Activated T-cell treated with anti-CD3 and anti-CD28 coated beads, Interleukin-2, amount 50 U/mL, for 72 hours (primary cell): Measurements from ENCODE around the gene TENT4B. TPM values are rescaled to one million over a fixed set of nuclear protein-coding genes. Genes with fewer than 3 reads are reported as not detected.

Experiments
- ATAC-seq, 2 donors: fragments of 150-1000 bp; cut with Tn5 transposase; replicated peaks in 1 of 2; 2 replicates each; pipeline ENCODE4 v1.10.0; 2021; ENCODE audit warnings: moderate library complexity in 2 of 2, mild to moderate bottlenecking in 1 of 2
- DNase-seq, 2 donors: peaks; one replicate each; pipeline ENCODE4 v3.0.0; 2021 to 2022; ENCODE audit warnings: mixed read lengths in 1 of 2
- H3K27ac Mint-ChIP-seq: one replicate; pipeline ENCODE4 v1.8.0; 2022; ENCODE audit warnings: mild to moderate bottlenecking, moderate library complexity, mixed read lengths
- H3K27me3 Mint-ChIP-seq: one replicate; pipeline ENCODE4 v1.8.0; 2022; ENCODE audit warnings: low read depth, mixed read lengths
- H3K36me3 Mint-ChIP-seq, 2 donors: one replicate each; pipeline ENCODE4 v1.8.0; 2022; ENCODE audit warnings: mixed read lengths in 2 of 2, mild to moderate bottlenecking in 1 of 2; ENCODE audit not compliant: insufficient read depth in 2 of 2
- H3K4me1 Mint-ChIP-seq: one replicate; pipeline ENCODE4 v1.8.0; 2022; ENCODE audit warnings: low read depth, mixed read lengths
- H3K4me3 Mint-ChIP-seq, 2 donors: one replicate each; pipeline ENCODE4 v1.8.0; 2022; ENCODE audit warnings: mild to moderate bottlenecking in 2 of 2, mixed read lengths in 2 of 2, moderate library complexity in 2 of 2
- H3K9me3 Mint-ChIP-seq, 2 donors: one replicate each; pipeline ENCODE4 v1.8.0; 2022; ENCODE audit warnings: mixed read lengths in 2 of 2
- total RNA-seq, 2 donors: library from RNA; stranded (reverse); gene quantifications; one replicate each; pipeline ENCODE4 v1.2.3, GENCODE V29; 2022

The TENT4B gene
- total RNA-seq, 2 donors from 2014 or later, result 27.5 to 29.0 TPM

DNA sequence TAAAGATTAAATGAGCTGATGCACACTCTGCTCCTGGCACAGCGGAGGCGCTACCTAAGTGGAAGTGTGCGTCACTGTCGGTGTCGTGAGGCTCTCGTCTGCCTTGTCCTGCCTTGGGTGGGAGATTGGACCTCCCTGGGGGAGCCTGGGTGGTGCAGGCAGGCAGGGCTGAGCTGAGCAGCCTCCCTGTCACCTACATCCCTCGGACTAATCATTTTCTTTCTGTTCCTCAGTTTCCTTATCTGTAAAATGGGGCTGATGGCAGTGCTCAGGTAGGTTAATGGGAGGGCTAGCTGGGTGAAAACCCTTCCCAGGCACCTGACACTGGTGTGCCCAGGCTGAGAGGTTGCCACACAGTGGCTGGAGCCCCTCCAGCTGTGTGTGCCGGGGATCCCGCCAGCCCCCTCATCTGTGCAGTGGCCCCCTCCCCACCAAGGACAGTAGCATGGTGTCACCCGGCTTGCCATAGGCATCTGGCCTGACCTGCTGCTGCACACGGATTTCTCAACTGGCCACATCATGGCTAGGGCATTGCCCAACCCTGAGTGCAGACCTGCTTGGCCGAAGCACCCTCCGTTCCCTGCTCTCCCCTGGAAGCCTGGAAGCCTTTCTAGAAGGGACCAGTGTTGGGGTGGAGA is 117.5 kb downstream of the TENT4B start:
- ATAC-seq (no peak), DNase-seq (no peak)
- peak overlapping the region in 1 of 2 donors; percentile 31 for H3K4me3 Mint-ChIP-seq
- peaks cover 2% of the 10 kb centered on the region in 2 donors for H3K36me3 Mint-ChIP-seq
- H3K9me3 Mint-ChIP-seq, result no peaks in the 10 kb centered on the region
- peak overlapping the region; percentile 54 for H3K27ac Mint-ChIP-seq
- peaks cover 93% of the 10 kb centered on the region for H3K4me1 Mint-ChIP-seq
- no peaks in the 10 kb centered on the region for H3K27me3 Mint-ChIP-seq

- H3K27ac Mint-ChIP-seq, result peak overlapping the region; percentile 60
- H3K36me3 Mint-ChIP-seq, result peaks cover 2% of the 10 kb centered on the region in 2 donors
- no peak for ATAC-seq
- H3K4me1 Mint-ChIP-seq, result peaks cover 91% of the 10 kb centered on the region
- H3K4me3 Mint-ChIP-seq, result no peak overlapping the region
- H3K27me3 Mint-ChIP-seq, result no peaks in the 10 kb centered on the region
- no peak for DNase-seq
- no peaks in the 10 kb centered on the region for H3K9me3 Mint-ChIP-seq
Observed at GRCh38 chr16:50271148-50272041, 118.3 kb downstream of the TENT4B start.

- Mint-ChIP-seq H3K4me1 (peaks cover 95% of the 10 kb centered on the region), H3K27me3 (no peaks in the 10 kb centered on the region), H3K4me3 (peak overlapping the region in 1 of 2 donors; percentile 96), H3K9me3 (no peaks in the 10 kb centered on the region), H3K27ac (peak overlapping the region; percentile 99), H3K36me3 (peaks cover 2% of the 10 kb centered on the region in 2 donors)
- ATAC-seq (no peak), DNase-seq (no peak)
Observed at GRCh38 chr16:50272111-50272571, 119.0 kb downstream of the TENT4B start.

- Mint-ChIP-seq H3K4me1 (peaks cover 95% of the 10 kb centered on the region), H3K27ac (peak overlapping the region; percentile 99), H3K27me3 (no peaks in the 10 kb centered on the region), H3K4me3 (peak overlapping the region; percentile 96 to 99), H3K36me3 (peaks cover 3 to 4% of the 10 kb centered on the region in 2 donors), H3K9me3 (no peaks in the 10 kb centered on the region)
- DNase-seq, result no peak
- ATAC-seq, result no peak
Observed at GRCh38 chr16:50272687-50273381, 119.7 kb downstream of the TENT4B start.

DNA sequence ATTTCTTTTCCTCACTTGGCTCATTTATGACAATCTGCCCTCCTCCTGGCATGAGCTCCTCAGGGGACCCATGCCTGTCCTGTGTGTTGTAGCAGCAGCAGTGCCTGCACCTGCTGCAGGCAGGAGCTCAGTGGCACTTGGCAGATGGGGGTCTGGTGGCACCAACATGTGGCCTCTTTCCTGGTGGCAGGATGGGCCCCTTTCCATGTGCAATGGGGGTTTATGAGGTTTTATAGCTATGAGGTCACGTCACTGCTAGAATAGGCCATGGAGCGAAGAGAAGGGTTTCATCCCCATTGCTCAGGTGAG is 120.2 kb downstream of the TENT4B start:
- peaks cover 95% of the 10 kb centered on the region for H3K4me1 Mint-ChIP-seq
- ATAC-seq, result no peak
- H3K36me3 Mint-ChIP-seq, result peaks cover 6 to 9% of the 10 kb centered on the region in 2 donors
- no peaks in the 10 kb centered on the region for H3K27me3 Mint-ChIP-seq
- H3K9me3 Mint-ChIP-seq, result peaks cover 0 to 1% of the 10 kb centered on the region in 2 donors
- peak overlapping the region; percentile 96 to 99 for H3K4me3 Mint-ChIP-seq
- no peak for DNase-seq
- peak overlapping the region; percentile 99 for H3K27ac Mint-ChIP-seq

DNA sequence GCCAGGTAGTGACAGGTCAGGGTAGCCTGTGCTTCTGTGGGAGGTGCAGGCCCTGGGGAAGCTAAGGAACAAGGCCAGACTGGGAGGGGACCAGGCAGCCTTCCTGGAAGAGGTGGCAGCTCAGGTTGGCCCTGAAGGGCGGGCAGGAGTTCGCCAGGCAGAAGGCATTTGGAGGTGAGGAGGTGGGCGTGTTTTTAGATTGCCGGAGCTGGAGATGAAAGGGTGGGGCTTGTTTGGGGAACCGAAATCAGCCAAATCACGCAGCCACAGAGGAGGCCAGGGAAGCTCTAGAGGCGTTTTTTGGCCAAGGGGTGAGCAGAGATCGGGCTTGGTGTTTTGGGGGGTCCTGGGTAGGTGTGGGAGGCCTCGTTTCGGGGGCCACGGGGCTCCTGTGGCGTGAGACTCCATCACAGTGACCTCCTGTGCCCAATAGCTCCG is 120.8 kb downstream of the TENT4B start:
- DNase-seq (peak; percentile 53 to 55), ATAC-seq (peak; percentile 15 to 21)
- H3K27ac Mint-ChIP-seq, result peak overlapping the region; percentile 99
- H3K9me3 Mint-ChIP-seq, result peaks cover 0 to 2% of the 10 kb centered on the region in 2 donors
- H3K27me3 Mint-ChIP-seq, result no peaks in the 10 kb centered on the region
- H3K4me3 Mint-ChIP-seq, result peak overlapping the region; percentile 96 to 99
- peaks cover 95% of the 10 kb centered on the region for H3K4me1 Mint-ChIP-seq
- H3K36me3 Mint-ChIP-seq, result peaks cover 7 to 13% of the 10 kb centered on the region in 2 donors

DNA sequence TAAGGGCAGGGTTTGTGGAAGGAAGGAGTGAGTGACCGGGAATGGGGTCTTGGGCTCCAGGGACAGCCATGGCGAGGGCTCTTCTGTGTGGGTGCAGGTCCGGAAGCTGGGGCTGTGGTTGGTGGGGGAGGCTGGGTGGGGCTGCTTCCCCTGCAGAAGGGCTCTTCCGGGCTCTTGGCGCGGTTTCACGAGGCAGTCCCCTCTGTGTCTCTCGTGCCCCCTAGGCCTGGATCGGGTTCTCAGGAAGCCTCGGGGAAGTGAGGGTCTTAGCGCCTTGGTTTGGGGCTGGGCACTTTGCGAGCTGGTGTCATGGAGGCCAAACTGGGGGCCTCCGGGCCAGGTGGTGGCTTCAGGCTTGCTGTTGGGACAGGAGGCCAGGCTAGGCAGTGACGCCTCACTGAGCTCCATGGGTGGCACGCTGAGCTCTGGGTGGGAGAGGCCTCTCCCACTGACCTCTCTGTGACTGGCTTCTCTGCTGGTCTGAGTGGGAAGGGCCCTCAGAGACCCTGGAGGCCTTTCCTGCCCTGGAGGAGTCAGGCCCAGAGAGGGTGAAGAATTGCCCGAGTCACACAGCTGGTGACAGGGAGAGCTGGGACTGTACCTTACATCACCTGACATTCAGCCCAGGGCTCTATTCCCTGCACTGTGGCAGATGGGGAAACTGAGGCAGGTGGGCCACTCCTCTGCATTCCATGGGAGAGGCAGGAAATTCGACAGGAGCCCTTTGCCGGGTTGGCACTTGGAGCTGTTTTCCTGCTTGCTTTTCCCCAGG is 121.4 kb downstream of the TENT4B start:
- ATAC-seq (peak; percentile 43 to 53), DNase-seq (peak; percentile 55 to 67)
- peaks cover 7 to 13% of the 10 kb centered on the region in 2 donors for H3K36me3 Mint-ChIP-seq
- peak overlapping the region; percentile 99 for H3K27ac Mint-ChIP-seq
- peak overlapping the region; percentile 96 to 99 for H3K4me3 Mint-ChIP-seq
- H3K27me3 Mint-ChIP-seq, result no peaks in the 10 kb centered on the region
- H3K4me1 Mint-ChIP-seq, result peaks cover 95% of the 10 kb centered on the region
- peaks cover 0 to 2% of the 10 kb centered on the region in 2 donors for H3K9me3 Mint-ChIP-seq

DNA sequence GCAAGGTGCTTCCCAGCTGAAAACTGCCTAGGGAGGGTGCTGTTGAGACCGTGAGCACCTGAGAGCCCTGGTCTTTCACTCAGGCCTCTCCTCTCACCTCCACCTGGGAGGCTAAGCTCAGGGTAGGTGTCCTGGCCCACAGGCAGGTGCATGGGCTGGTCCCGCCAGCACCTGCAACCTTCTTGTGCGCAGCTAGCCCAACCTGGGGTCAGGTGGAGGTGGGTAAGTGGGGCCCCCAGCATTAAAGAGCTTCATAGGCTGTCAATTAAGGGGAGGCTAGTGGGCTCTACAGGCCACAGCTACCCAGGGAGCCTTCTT is 122.0 kb downstream of the TENT4B start:
- Mint-ChIP-seq H3K4me3 (peak overlapping the region; percentile 96 to 99), H3K36me3 (peaks cover 7 to 13% of the 10 kb centered on the region in 2 donors)

DNA sequence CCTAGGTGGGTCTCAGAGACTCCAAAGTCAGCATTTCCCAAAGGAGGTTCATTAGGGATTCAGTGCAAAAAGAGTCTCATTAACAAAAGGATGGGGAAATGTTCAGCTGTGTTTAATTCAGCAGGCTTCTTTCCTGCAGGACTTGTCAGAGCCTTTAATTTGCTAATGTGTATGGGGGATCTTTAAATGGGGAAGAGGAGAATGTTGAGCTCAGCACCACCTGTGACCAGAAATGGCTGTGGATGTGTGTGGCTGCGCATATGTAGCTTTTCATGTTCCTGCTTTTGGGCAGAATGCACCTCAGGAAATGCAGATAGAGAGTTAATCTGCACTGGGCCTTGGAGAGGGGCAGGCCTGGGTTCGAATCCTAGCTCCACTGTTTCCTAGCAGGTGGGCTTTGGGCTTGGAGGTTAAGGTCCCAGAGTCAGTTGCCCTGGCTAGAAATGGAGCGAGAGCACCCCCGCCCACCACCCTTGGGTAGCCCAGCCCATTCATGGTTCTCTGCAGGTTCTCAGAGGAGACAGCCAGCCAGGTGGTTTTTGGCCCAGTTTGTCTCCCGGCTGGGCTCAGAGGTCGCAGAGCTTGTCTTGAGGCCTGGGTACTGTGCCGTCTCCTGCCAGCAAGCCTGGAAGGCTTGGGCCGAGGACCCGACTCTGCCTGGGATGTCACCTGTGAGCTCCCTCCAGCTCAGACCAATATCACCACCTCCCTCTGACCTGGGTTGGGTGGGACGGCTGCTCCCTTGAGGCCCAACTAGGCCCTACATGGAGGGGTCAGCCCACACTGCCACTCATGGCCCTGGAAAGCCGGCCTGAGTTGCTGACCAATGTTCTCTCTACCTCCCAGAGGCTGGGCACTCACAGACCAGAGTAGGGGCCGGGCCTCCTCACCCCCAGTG is 122.6 kb downstream of the TENT4B start:
- Mint-ChIP-seq H3K36me3 (peaks cover 9 to 18% of the 10 kb centered on the region in 2 donors), H3K27ac (peak overlapping the region; percentile 99), H3K9me3 (peaks cover 0 to 2% of the 10 kb centered on the region in 2 donors), H3K4me1 (peaks cover 95% of the 10 kb centered on the region), H3K4me3 (peak overlapping the region; percentile 96 to 99), H3K27me3 (no peaks in the 10 kb centered on the region)
- ATAC-seq (no peak), DNase-seq (no peak)

More for the DNA sequence above, 122.0 kb downstream of the TENT4B start:
- H3K27me3 Mint-ChIP-seq, result no peaks in the 10 kb centered on the region
- H3K4me1 Mint-ChIP-seq, result peaks cover 95% of the 10 kb centered on the region
- peak overlapping the region; percentile 99 for H3K27ac Mint-ChIP-seq
- H3K9me3 Mint-ChIP-seq, result peaks cover 0 to 2% of the 10 kb centered on the region in 2 donors
- DNase-seq, result no peak
- ATAC-seq, result no peak

DNA sequence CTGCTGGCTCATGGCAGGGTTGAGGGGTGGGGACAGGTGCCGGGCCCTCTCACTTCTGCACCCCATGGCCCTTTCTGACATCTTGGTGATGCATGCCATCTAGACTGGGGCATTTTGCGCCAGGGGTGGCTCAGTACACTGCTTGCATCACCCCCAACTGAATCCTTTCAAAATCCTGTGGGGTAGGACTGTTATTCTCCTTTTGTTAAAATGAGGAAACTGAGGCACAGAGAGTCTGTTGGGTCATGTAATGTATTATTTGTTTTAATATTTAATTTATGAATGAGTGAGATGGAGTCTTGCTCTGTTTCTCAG is 123.2 kb downstream of the TENT4B start:
- Mint-ChIP-seq H3K4me3 (peak overlapping the region in 1 of 2 donors; percentile 18), H3K9me3 (peaks cover 0 to 2% of the 10 kb centered on the region in 2 donors), H3K4me1 (peaks cover 94% of the 10 kb centered on the region), H3K27me3 (no peaks in the 10 kb centered on the region), H3K36me3 (peaks cover 9 to 18% of the 10 kb centered on the region in 2 donors), H3K27ac (no peak overlapping the region)
- ATAC-seq (no peak), DNase-seq (no peak)

- Mint-ChIP-seq H3K9me3 (peaks cover 0 to 2% of the 10 kb centered on the region in 2 donors), H3K4me3 (peak overlapping the region; percentile 45 to 68), H3K4me1 (peaks cover 93% of the 10 kb centered on the region), H3K36me3 (peaks cover 9 to 18% of the 10 kb centered on the region in 2 donors), H3K27me3 (no peaks in the 10 kb centered on the region), H3K27ac (peak overlapping the region; percentile 96)
- no peak for DNase-seq
- ATAC-seq, result peak; percentile 68 to 71
Observed at GRCh38 chr16:50276801-50277555, 123.9 kb downstream of the TENT4B start.
